Chondrocyte (in vitro differentiated cells): ENCODE data around the gene CFL2. TPM values are rescaled to one million over a fixed set of nuclear protein-coding genes. Genes with fewer than 3 reads are reported as not detected.

Experiments used
- DNase-seq: peaks from one replicate; pipeline ENCODE4 v3.0.0; 2021; ENCODE audit warnings: mixed read lengths, low spot score
- H3K27ac Mint-ChIP-seq: one replicate; pipeline ENCODE4 v1.8.0; 2021; ENCODE audit warnings: mild to moderate bottlenecking, moderate library complexity, mixed read lengths; ENCODE audit not compliant: unreplicated experiment
- H3K27me3 Mint-ChIP-seq: 2 replicates; pipeline ENCODE4 v1.8.0; 2021; ENCODE audit warnings: low read depth, mixed read lengths
- H3K36me3 Mint-ChIP-seq: 2 replicates; pipeline ENCODE4 v1.8.0; 2021; ENCODE audit warnings: low read depth, mixed read lengths
- H3K4me1 Mint-ChIP-seq: 2 replicates; pipeline ENCODE4 v1.8.0; 2021; ENCODE audit warnings: low read depth, mild to moderate bottlenecking, mixed read lengths
- H3K4me3 Mint-ChIP-seq: one replicate; pipeline ENCODE4 v1.8.0; 2021; ENCODE audit warnings: mild to moderate bottlenecking, moderate library complexity, mixed read lengths; ENCODE audit not compliant: unreplicated experiment
- H3K9me3 Mint-ChIP-seq: 2 replicates; pipeline ENCODE4 v1.8.0; 2021; ENCODE audit warnings: low read depth, mixed read lengths
- total RNA-seq: library from RNA; stranded (reverse); gene quantifications from 3 replicates; pipeline ENCODE4 v1.2.1, GENCODE V29; 2021
- TF ChIP-seq, protein P1 (sequence below): fragments of 200-600 bp; sonication (generic); IDR thresholded peaks from 2 replicates; pipeline ENCODE4 v1.5.0; 2021; ENCODE audit warnings: antibody characterized with exemption, mild to moderate bottlenecking, moderate library complexity

The CFL2 gene
- total RNA-seq, 1 donor from 2014 or later: 84.5 TPM

DNA sequence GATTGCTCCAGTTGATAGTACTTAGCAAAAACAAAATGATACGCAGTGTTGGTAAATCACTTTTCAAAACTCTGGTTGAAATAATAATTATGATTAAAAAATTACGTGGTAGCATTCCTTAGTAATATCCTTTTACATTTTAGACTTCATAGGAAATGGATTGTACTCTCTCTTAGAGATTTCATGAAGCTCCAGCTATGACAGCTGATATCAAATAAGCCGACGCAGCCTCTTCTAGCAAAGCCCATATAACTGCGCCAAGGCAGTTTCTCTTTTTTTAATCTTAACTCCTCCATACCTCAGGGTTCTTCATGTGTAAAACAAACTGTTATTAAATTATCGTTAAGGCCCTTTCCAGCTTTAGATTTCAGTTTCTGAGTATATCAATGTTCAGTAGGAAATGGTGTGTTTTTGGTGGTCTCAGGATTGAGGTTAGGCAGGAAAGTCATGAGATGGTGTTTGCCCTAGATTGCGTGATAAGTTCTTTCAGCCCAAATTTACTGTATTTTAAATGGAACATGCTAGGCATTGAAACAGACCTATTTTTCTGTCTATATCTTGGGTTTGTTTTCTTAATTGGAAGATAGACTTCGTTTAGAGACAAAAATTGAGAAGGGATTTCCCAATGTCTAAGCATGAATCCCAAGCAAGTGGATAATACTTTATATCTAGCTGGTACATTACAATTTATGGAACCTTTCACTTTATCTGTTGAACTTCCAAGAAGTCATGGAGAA is 902 bp upstream of the CFL2 start:
- peaks cover 60% of the 10 kb centered on the region for H3K4me1 Mint-ChIP-seq
- no peak for DNase-seq
- no peaks in the 10 kb centered on the region for H3K27me3 Mint-ChIP-seq
- TF ChIP-seq, protein P1, sequence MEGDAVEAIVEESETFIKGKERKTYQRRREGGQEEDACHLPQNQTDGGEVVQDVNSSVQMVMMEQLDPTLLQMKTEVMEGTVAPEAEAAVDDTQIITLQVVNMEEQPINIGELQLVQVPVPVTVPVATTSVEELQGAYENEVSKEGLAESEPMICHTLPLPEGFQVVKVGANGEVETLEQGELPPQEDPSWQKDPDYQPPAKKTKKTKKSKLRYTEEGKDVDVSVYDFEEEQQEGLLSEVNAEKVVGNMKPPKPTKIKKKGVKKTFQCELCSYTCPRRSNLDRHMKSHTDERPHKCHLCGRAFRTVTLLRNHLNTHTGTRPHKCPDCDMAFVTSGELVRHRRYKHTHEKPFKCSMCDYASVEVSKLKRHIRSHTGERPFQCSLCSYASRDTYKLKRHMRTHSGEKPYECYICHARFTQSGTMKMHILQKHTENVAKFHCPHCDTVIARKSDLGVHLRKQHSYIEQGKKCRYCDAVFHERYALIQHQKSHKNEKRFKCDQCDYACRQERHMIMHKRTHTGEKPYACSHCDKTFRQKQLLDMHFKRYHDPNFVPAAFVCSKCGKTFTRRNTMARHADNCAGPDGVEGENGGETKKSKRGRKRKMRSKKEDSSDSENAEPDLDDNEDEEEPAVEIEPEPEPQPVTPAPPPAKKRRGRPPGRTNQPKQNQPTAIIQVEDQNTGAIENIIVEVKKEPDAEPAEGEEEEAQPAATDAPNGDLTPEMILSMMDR: no peak
- peak overlapping the region; percentile 63 for H3K4me3 Mint-ChIP-seq
- peaks cover 3% of the 10 kb centered on the region for H3K36me3 Mint-ChIP-seq
- H3K27ac Mint-ChIP-seq: peak overlapping the region; percentile 70
- no peaks in the 10 kb centered on the region for H3K9me3 Mint-ChIP-seq

DNA sequence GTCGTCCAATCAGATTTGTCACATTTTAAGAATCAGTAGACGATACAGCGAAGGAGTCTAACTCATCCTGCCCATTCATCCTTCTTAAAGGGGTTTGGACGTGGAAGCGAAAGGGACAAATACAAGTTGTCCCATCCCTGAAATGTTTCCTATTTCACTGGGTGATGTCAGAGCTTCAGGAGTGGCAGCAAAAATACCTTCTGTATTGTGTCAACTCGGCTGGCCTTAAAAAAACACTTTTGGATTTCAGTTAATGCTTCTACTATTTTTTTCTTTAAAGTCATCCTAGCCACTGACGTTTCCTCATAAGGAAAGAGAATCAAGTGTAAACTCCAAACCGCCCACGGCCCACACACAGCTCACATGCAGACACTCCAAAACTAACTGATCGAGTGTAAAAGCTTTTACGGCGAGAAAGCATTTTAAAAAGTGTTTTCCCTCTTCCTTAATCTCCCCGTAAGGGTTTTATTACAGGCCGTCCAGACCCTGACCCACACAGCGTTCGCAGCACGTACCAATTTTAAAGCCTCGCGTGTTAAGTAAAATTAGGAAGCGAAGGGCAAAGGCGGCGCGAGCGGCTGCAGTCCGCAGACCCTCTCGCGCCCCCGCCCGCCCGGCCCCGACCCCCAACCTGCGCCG is 593 bp downstream of the CFL2 start:
- H3K9me3 Mint-ChIP-seq: no peaks in the 10 kb centered on the region
- peak overlapping the region; percentile 94 for H3K27ac Mint-ChIP-seq
- peaks cover 3% of the 10 kb centered on the region for H3K36me3 Mint-ChIP-seq
- H3K27me3 Mint-ChIP-seq: no peaks in the 10 kb centered on the region
- H3K4me1 Mint-ChIP-seq: peaks cover 51% of the 10 kb centered on the region
- H3K4me3 Mint-ChIP-seq: peak overlapping the region; percentile 92
- TF ChIP-seq, protein P1: no peak
- no peak for DNase-seq

DNA sequence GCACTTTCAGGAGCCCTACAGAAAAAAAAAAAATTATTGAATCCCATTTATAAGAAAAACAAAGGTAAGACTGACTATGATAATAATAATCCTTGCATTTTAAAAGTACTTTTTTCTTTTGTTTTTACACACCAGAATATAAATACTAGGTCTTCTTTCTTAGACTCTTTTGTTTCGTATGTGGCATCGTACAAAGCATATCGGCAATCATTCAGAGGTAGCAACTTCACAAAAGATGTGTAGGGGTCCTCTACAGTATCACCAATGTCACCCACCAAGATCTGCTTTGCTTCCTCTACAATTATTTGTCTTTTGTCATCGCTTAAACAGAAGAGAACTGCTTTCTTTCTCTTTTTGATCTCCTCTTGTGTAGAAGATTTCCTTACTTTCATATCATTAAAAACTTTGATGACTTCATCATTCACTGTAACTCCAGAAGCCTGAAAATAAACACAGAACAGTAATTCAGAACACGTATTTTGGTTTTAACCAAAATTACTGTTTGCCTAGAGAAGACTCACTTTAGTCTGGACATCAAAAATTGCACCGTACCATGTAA is 1.2 kb downstream of the CFL2 start:
- H3K4me1 Mint-ChIP-seq: peaks cover 45% of the 10 kb centered on the region
- DNase-seq: no peak
- TF ChIP-seq, protein P1: no peak
- no peaks in the 10 kb centered on the region for H3K27me3 Mint-ChIP-seq
- peak overlapping the region; percentile 94 for H3K27ac Mint-ChIP-seq
- peak overlapping the region; percentile 92 for H3K4me3 Mint-ChIP-seq
- peaks cover 3% of the 10 kb centered on the region for H3K36me3 Mint-ChIP-seq
- H3K9me3 Mint-ChIP-seq: no peaks in the 10 kb centered on the region

DNA sequence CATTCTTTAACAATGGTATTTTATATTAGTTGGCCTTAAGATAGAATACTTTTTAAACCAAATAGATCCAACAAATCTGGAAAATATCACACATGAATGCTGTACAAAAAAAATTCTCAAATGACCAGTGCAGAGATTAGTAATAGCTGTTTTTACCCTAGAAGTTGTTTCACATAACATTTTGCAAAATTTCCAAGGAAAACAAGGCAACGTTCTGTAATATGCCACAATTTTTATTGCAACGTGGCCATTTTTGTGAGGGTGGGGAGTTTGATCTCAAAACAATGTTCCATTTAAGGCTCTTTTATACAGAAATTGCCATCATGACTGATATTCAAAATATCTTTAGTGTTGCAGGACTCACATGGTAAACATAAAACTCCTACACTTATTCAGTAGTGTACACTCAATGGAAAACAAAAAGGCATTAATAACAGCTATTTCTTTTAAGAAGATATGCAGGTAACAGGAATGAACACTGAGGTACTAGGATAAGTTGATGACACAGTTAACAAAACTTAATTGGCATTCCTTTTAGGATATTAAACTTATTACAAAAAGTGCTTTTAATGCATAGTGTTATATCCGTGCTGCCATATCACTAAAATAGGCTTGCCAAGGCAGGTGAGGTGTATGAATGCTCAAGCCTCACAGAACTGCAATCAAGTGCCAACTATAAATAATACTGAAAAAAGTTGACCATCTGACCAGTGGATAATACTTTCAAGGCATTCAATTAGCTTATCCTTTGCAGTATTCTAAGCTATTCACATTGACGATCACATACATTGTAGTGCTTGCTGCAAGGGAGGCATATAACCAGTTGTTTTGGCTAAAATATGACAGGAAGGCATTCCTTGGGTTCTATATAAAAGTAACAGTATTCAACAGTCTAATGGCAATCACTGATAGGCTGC is 2.3 kb downstream of the CFL2 start:
- Mint-ChIP-seq H3K4me1 (peaks cover 39% of the 10 kb centered on the region), H3K27ac (peak overlapping the region; percentile 81), H3K36me3 (peaks cover 3% of the 10 kb centered on the region), H3K4me3 (peak overlapping the region; percentile 1), H3K9me3 (no peaks in the 10 kb centered on the region), H3K27me3 (no peaks in the 10 kb centered on the region)
- TF ChIP-seq, protein P1: no peak
- DNase-seq: no peak

DNA sequence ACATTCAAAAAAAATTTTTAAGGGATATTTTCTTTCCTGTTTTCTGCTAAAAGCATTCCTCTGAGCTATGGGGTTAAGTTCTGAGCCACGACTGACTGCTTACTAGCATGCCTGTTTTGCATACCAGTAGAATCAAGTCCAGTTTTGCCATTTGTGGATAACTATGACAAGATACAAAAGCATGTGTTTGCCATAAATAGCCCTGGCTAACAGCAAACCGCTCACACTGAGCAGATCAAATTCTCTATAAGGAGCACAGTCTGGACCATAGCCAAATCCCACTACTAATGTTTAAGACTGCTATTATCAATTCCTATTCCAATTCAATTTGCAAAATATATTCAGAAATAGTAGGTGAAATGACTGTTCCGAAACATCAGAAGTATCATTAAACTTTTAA is 3.2 kb downstream of the CFL2 start:
- Mint-ChIP-seq H3K4me3 (peak overlapping the region; percentile 1), H3K9me3 (no peaks in the 10 kb centered on the region), H3K4me1 (peaks cover 39% of the 10 kb centered on the region), H3K27me3 (no peaks in the 10 kb centered on the region), H3K36me3 (peaks cover 3% of the 10 kb centered on the region), H3K27ac (peak overlapping the region; percentile 81)
- DNase-seq: no peak
- TF ChIP-seq, protein P1: no peak
